Stimulated activated CD8-positive, alpha-beta memory T cell treated with anti-CD3 and anti-CD28 coated beads, Interleukin-7, amount 100 ng/mL, for 24 hours (primary cell): ENCODE measurements around the gene EBF4.
A peak's percentile ranks its signal among the peaks of the same experiment; 100 is the strongest.
"Not testable (repeated sequence)": the region's sequence is repeated elsewhere in the genome, so short reads cannot be mapped to it uniquely, and the experiment has no call there.

Experiments used
- DNase-seq: peaks from one replicate; pipeline ENCODE4 v3.0.0-alpha.2; 2020; ENCODE audit warnings: low read depth

EBF4 gene

GRCh38 chr20:2673453-2673852 lies 19.1 kb upstream of the EBF4 start:
- no peak for DNase-seq

- DNase-seq: no peak
Observed at GRCh38 chr20:2680046-2680445, 12.5 kb upstream of the EBF4 start.

GRCh38 chr20:2682040-2682439 lies 10.5 kb upstream of the EBF4 start:
- not testable (repeated sequence) for DNase-seq

GRCh38 chr20:2684817-2685216 lies 7.8 kb upstream of the EBF4 start:
- not testable (repeated sequence) for DNase-seq

GRCh38 chr20:2687514-2687913 lies 5.1 kb upstream of the EBF4 start:
- DNase-seq: no peak

GRCh38 chr20:2688041-2688591 lies 4.5 kb upstream of the EBF4 start:
- DNase-seq: peak; percentile 50

- no peak for DNase-seq
Observed at GRCh38 chr20:2690213-2690612, 2.4 kb upstream of the EBF4 start.

- no peak for DNase-seq
Observed at GRCh38 chr20:2690718-2691117, 1.9 kb upstream of the EBF4 start.

GRCh38 chr20:2691127-2691526 lies 1.5 kb upstream of the EBF4 start:
- DNase-seq: no peak

GRCh38 chr20:2691663-2692035 lies 931 bp upstream of the EBF4 start:
- no peak for DNase-seq

- no peak for DNase-seq
Observed at GRCh38 chr20:2692886-2693285, 306 bp downstream of the EBF4 start.

GRCh38 chr20:2693286-2694007 lies 867 bp downstream of the EBF4 start:
- DNase-seq: no peak

- DNase-seq: no peak
Observed at GRCh38 chr20:2694008-2694471, 1.5 kb downstream of the EBF4 start.

- no peak for DNase-seq
Observed at GRCh38 chr20:2694519-2694918, 1.9 kb downstream of the EBF4 start.

GRCh38 chr20:2695206-2695983 lies 2.8 kb downstream of the EBF4 start:
- no peak for DNase-seq

GRCh38 chr20:2695984-2696525 lies 3.5 kb downstream of the EBF4 start:
- DNase-seq: not testable (repeated sequence)

GRCh38 chr20:2696646-2697045 lies 4.1 kb downstream of the EBF4 start:
- DNase-seq: no peak

GRCh38 chr20:2697768-2698167 lies 5.2 kb downstream of the EBF4 start:
- no peak for DNase-seq

GRCh38 chr20:2698186-2698817 lies 5.7 kb downstream of the EBF4 start:
- no peak for DNase-seq

GRCh38 chr20:2698912-2699311 lies 6.3 kb downstream of the EBF4 start:
- DNase-seq: no peak

GRCh38 chr20:2699775-2700413 lies 7.3 kb downstream of the EBF4 start:
- no peak for DNase-seq
